ENCODE data around the gene PMS2. TPM values are rescaled to one million over a fixed set of nuclear protein-coding genes. Genes with fewer than 3 reads are reported as not detected.
"Not testable (repeated sequence)": the region's sequence is repeated elsewhere in the genome, so short reads cannot be mapped to it uniquely, and the experiment has no call there.

Gene PMS2
- total RNA-seq, 1 experiment from 2014 or later = 24.0 TPM

DNA sequence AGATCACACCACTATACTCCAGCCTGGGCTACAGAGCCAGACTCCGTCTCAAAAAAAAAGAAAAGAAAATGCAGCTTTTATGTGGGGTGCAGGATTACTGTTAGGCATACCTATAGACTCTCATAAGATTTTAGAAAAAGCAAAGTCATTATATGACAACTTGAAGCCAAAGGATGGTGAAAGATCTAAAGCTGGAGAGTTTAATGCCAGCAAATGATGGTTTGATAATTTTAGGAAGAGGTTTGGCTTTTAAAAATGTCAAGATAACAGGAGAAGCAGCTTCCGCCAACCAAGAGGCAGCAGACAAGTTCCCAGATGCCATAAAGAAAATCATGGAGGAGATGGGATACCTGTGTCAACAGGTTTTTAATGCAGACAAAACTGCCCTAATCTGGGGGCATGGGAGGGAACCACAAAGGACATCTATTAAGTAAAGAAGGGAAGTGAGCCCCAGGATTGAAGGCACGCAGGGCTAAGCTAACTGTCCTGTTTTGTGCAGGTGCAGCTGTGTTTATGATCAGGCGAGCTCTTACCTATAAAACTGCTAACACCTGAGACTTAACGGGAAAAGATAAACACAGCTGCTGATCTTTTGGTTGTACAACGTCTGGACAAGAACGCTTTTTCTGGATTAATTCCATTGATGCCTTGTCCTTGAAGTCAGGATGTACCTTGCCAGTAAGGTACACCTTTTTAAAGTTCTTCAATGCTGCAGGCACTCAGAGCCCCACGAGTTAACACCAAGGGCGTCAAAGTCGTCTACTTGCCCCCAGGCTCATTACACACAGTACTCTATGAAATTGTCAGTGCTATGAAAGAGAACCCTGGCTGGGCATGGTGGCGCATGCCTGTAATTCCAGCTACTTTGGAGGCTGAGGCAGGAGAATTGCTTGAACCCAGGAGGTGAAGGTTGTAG, 11.8 kb upstream of the PMS2 start:
- DNase-seq (ENCODE audit: low spot score) = no peak
- in situ Hi-C loops (cut with HindIII; ENCODE audit: low sequenced_read_pairs) = loop anchor here (10.0 kb wide), 1 partner anchor 164 kb away; no protein-coding TSS in a partner anchor

GRCh38 chr7:6016653-6016966, 7.8 kb upstream of the PMS2 start:
- in situ Hi-C loops (cut with HindIII; ENCODE audit: low sequenced_read_pairs) = no loop called here
- DNase-seq (ENCODE audit: low spot score) = no peak

- peak; percentile 40 for DNase-seq (ENCODE audit: low spot score)
- in situ Hi-C loops (cut with HindIII; ENCODE audit: low sequenced_read_pairs) = no loop called here
Measured at GRCh38 chr7:6015917-6016652, 7.2 kb upstream of the PMS2 start.

- no peak for DNase-seq (ENCODE audit: low spot score)
- in situ Hi-C loops (cut with HindIII; ENCODE audit: low sequenced_read_pairs) = no loop called here
Measured at GRCh38 chr7:6012355-6013104, 3.7 kb upstream of the PMS2 start.

GRCh38 chr7:6011541-6011940, 2.7 kb upstream of the PMS2 start:
- DNase-seq (ENCODE audit: low spot score) = no peak
- in situ Hi-C loops (cut with HindIII; ENCODE audit: low sequenced_read_pairs) = no loop called here

GRCh38 chr7:6010370-6010769, 1.5 kb upstream of the PMS2 start:
- DNase-seq (ENCODE audit: low spot score); in situ Hi-C loops (cut with HindIII; ENCODE audit: low sequenced_read_pairs): not testable (repeated sequence)

DNA sequence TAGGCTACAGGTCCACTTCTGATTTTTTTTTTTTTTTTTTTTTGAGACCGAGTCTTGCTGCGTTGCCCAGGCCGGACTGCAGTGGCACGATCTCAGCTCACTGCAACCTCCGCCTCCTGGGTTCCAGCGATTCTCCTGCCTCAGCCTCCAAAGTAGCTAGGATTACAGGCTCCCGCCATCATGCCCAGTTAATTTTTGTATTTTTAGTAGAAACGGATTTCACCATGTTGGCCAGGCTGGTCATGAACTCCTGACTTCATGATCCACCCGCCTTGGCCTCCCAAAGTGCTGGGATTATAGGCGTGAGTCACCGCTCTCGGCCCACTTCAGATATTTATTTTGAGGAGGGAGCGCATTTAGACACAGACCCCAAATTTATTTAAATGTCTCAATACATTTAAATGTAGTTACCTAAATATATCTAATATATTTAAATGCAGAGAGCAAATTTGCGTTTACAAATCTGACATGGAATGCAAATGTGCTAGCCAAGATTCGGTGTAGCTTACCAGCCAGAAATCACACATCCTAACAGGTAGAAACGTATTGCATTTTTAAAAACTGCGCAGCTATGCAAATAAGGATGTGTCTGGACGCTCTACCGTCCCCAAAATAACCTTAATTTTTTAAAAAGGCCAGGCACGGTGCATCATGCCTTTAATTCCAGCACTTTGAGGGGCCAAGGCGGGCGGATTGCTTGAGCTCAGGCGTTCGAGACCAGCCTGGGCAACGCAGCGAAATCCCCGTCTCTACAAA, 836 bp downstream of the PMS2 start:
- in situ Hi-C loops (cut with HindIII; ENCODE audit: low sequenced_read_pairs); DNase-seq (ENCODE audit: low spot score): not testable (repeated sequence)

DNA sequence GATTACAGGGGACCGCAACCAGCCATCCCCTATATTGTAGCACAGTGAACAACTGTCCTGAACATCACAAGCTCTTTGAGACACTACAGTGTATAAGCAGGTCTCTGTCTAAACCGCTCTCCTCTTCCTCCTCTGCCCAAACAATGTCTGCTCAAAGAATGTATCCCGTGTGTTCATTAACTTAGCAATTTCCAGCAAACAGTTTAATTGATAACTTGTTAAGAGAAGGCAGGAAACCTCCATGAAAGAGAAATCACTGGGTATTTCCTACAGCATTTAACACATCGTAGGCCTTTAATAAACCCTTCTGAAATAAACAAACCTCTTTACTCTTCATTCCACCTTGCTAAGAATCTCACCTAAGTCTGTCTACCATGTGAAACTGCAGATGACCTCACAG, 1.5 kb downstream of the PMS2 start:
- in situ Hi-C loops (cut with HindIII; ENCODE audit: low sequenced_read_pairs) = no loop called here
- no peak for DNase-seq (ENCODE audit: low spot score)

DNA sequence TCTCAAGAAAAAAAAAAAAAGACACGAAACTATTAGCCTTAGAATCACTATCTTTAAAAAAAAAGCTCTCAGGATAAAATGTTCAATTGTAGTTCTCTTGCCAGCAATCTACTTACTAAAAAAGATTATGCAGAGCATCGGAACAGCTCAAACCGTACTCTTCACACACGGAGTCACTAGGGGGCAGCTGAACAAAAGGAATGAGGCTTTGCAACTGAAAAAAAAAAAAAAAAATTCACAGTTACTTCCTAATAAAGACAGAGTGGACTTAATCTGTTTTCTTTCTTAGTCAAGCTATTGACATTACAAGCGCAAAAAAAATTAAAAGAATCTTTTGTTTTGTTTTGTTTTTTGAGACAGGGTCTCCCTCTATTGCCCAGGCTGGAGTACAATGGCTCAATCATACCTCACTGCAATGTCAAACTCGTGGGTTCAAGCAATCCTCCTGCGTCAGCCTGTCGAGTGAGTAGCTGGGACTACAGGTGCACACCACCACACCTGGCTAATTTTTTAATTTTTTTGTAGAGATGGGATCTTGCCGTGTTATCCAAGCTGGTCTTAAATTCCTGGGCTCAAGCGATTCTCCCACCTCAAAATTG, 11.5 kb downstream of the PMS2 start:
- in situ Hi-C loops (cut with HindIII; ENCODE audit: low sequenced_read_pairs) = no loop called here
- DNase-seq (ENCODE audit: low spot score) = peak; percentile 63

GRCh38 chr7:5987061-5987460, 21.8 kb downstream of the PMS2 start:
- in situ Hi-C loops (cut with HindIII; ENCODE audit: low sequenced_read_pairs); DNase-seq (ENCODE audit: low spot score): not testable (repeated sequence)

DNA sequence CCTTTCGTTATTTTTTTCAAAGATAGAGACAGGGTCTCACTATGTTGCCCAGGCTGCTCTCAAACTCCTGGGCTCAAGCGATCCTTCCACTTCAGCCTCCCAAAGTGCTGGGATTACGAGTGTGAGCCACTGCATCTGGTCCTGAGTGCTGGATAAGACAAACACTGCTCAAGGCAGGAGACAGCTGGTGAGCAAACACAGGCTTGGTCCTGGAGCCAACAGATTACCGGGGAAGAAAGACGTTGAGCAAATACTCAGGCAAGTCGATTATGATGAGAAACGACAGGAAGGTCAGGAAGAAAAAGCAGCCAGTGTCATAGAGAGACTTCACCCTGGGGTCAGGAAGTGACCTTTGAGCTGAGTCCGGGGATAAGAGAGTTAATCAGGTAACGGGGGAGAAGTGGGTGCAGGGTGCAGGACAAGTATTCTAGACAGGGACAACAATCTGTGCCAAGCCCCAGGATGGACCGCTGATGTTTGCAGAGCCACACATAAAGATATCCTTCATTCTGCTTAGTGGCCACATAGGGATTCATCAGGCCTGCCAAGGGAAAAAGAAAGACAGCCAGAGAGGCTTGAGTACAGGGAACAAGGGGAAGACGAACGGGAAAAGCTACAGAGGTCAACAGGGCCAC, 29.1 kb downstream of the PMS2 start:
- DNase-seq (ENCODE audit: low spot score); in situ Hi-C loops (cut with HindIII; ENCODE audit: low sequenced_read_pairs): not testable (repeated sequence)

- in situ Hi-C loops (cut with HindIII; ENCODE audit: low sequenced_read_pairs); DNase-seq (ENCODE audit: low spot score): not testable (repeated sequence)
Measured at GRCh38 chr7:5973580-5973979, 35.3 kb downstream of the PMS2 start.

- in situ Hi-C loops (cut with HindIII; ENCODE audit: low sequenced_read_pairs); DNase-seq (ENCODE audit: low spot score): not testable (repeated sequence)
Measured at GRCh38 chr7:5970347-5970911, 38.4 kb downstream of the PMS2 start, which contains the start of gene RSPH10B. TSS of gene RSPH10B (minus strand) at chr7:5970689. CDS start at chr7:5967116, 3,573 bp downstream.

- DNase-seq (ENCODE audit: low spot score); in situ Hi-C loops (cut with HindIII; ENCODE audit: low sequenced_read_pairs): not testable (repeated sequence)
Measured at GRCh38 chr7:5963810-5964209, 45.0 kb downstream of the PMS2 start.

DNA sequence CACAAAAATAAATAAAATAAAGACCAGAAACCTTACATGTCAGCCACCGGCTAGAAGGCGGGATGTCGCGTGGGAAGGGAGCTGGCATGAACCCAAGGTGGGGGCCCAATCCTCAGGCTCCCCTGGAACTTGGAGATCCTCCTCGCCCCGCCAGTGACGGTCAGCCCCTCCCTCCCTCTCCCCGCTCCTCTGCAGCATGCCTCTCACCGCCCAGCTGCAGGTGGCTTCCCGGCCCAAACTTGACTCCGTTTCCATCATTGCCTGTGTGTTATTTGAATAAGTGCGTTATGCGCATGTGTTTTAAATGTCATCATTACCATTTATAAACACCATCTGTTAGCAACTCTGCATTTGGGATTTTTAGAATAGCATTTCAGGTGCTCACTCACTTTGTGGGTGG, 45.6 kb downstream of the PMS2 start:
- in situ Hi-C loops (cut with HindIII; ENCODE audit: low sequenced_read_pairs); DNase-seq (ENCODE audit: low spot score): not testable (repeated sequence)

DNA sequence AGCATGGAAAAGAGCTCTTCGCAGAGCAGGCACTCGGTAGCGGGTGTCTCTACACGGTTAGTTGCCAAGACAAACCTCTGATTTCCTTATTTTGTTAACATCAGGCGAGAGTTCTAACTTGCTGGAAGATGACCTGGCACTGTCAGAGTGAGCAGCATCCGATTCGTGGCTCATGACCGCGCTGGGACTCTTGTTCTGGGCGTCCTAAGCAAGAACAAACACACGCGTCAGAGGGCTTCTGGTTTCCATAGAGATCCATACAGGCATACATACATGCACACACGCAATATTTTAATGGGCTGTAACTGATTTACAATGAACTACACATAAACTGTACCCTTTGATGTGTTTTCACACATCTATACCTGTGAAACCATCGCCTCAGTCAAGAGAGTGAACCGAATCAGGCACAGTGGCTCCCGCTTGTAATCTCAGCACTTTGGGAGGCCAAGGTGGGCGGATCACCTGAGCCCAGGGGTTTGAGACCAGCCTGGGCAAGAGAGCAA, 73.9 kb downstream of the PMS2 start:
- in situ Hi-C loops (cut with HindIII; ENCODE audit: low sequenced_read_pairs); DNase-seq (ENCODE audit: low spot score): not testable (repeated sequence)

DNA sequence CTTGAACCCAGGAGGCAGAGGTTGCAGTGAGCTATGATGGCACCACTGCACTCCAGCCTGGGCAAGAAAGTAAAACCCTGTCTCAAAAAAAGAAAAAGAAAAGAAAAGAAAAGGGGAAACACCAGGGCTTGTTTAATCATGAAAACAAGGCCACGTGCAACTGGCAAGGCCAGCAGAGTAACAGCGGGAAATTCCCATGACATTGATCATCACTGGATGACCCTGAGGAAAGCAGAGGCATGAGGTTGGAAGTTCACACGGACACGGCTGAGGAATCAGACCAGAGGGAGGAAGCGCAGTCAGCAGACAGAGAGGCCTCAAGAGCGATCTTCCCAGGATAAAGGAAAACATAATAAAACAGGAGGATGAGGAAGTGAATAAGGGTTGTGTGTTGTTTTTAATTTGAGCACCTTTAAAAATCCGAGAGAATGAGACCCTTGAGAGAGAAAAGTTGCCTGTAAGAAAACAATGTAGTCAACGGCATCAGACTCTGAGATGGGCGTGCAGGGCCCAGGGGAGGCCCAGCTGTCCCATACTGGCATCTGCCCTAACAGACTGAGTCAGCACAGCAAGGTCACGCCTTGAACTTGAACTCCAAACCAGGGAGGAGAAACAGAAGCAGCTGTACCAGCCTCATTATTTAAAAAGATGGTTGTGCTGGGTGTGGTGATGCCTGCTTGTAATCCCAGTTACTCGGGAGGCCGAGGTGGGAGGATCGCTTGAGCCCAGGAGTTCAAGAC, 76.8 kb downstream of the PMS2 start:
- DNase-seq (ENCODE audit: low spot score); in situ Hi-C loops (cut with HindIII; ENCODE audit: low sequenced_read_pairs): not testable (repeated sequence)
